Measurements from ENCODE around the gene ZFP36L2.

DNA sequence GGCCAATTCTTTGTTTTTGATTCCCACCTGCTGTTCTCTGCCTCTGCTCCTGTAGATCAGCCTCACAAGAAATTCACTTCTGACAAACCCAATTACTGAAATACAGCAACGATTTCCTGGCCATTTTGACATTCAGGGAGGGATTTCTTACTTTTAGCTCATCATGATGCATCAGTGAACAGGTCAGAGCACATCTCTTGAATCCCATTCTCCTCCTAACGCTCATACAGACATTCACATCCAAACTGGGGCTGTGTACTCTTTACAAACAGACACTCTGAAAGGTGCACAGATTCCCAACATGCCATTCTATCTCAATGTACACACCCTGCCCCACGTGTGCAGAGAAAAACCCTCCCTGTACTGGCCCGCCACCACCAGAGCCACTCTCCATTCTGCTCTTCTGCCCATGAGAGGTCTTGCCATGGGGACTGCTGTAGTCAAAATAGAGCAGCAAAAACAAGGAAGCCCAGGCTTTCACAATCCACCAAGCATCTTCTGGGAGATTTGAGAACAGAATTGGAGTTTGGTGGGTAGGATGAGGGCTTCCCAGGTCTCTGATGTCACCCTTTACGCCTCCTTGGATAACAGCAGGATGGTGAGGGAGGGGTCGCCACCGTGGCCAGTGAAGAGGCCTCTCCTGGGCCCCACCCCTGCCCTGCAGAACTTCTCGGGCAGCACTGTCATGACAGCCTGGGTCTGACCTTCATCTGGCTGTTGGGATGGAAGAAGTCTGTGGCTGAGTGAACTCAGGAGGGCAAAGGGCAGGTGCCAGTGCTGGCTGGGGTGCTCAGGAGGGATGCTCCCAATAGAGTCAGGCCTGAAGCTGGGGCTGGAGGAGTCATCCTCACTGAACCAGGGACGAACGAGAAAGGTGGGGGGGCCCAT is 41.9 kb upstream of the ZFP36L2 start:
- TF ChIP-seq POLR2A (IDR thresholded peaks at IDR 0.05) = no peak
- TF ChIP-seq, protein P1, sequence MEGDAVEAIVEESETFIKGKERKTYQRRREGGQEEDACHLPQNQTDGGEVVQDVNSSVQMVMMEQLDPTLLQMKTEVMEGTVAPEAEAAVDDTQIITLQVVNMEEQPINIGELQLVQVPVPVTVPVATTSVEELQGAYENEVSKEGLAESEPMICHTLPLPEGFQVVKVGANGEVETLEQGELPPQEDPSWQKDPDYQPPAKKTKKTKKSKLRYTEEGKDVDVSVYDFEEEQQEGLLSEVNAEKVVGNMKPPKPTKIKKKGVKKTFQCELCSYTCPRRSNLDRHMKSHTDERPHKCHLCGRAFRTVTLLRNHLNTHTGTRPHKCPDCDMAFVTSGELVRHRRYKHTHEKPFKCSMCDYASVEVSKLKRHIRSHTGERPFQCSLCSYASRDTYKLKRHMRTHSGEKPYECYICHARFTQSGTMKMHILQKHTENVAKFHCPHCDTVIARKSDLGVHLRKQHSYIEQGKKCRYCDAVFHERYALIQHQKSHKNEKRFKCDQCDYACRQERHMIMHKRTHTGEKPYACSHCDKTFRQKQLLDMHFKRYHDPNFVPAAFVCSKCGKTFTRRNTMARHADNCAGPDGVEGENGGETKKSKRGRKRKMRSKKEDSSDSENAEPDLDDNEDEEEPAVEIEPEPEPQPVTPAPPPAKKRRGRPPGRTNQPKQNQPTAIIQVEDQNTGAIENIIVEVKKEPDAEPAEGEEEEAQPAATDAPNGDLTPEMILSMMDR (IDR thresholded peaks at IDR 0.05) = no peak
